ENCODE measurements around the gene DCST2. TPM values are rescaled to one million over a fixed set of nuclear protein-coding genes. Genes with fewer than 3 reads are reported as not detected.

The DCST2 gene
- total RNA-seq, 1 donor from 2014 or later: 0.26 TPM

GRCh38 chr1:155024315-155024714, 9.3 kb downstream of the DCST2 start:
- intact Hi-C loops (cut with micrococcal nuclease): no loop called here
- Mint-ChIP-seq H3K4me1 (ENCODE audit: low read depth) (peaks cover 8% of the 10 kb centered on the region), H3K4me3 (no peak overlapping the region), H3K27me3 (ENCODE audit: insufficient read depth) (peaks cover 7% of the 10 kb centered on the region), H3K36me3 (ENCODE audit: low read depth) (peaks cover 8% of the 10 kb centered on the region), H3K9me3 (no peaks in the 10 kb centered on the region), H3K27ac (no peak overlapping the region)
- DNase-seq (ENCODE audit: low spot score): no peak

- no peak for DNase-seq (ENCODE audit: low spot score)
- peaks cover 10% of the 10 kb centered on the region for H3K4me1 Mint-ChIP-seq (ENCODE audit: low read depth)
- no peaks in the 10 kb centered on the region for H3K9me3 Mint-ChIP-seq
- intact Hi-C loops (cut with micrococcal nuclease): no loop called here
- H3K36me3 Mint-ChIP-seq (ENCODE audit: low read depth): peaks cover 14% of the 10 kb centered on the region
- H3K27ac Mint-ChIP-seq: no peak overlapping the region
- peaks cover 7% of the 10 kb centered on the region for H3K27me3 Mint-ChIP-seq (ENCODE audit: insufficient read depth)
- H3K4me3 Mint-ChIP-seq: no peak overlapping the region
These were observed 10.0 kb downstream of the DCST2 start for GRCh38 chr1:155023627-155024026.

- no peak overlapping the region for H3K27ac Mint-ChIP-seq
- H3K4me1 Mint-ChIP-seq (ENCODE audit: low read depth): peaks cover 13% of the 10 kb centered on the region
- peaks cover 7% of the 10 kb centered on the region for H3K27me3 Mint-ChIP-seq (ENCODE audit: insufficient read depth)
- peaks cover 16% of the 10 kb centered on the region for H3K36me3 Mint-ChIP-seq (ENCODE audit: low read depth)
- no peaks in the 10 kb centered on the region for H3K9me3 Mint-ChIP-seq
- H3K4me3 Mint-ChIP-seq: no peak overlapping the region
- intact Hi-C loops (cut with micrococcal nuclease): no loop called here
- no peak for DNase-seq (ENCODE audit: low spot score)
These were observed 10.7 kb downstream of the DCST2 start for GRCh38 chr1:155022927-155023236.

- DNase-seq (ENCODE audit: low spot score): no peak
- intact Hi-C loops (cut with micrococcal nuclease): no loop called here
- no peak overlapping the region for H3K4me3 Mint-ChIP-seq
- H3K9me3 Mint-ChIP-seq: no peaks in the 10 kb centered on the region
- H3K36me3 Mint-ChIP-seq (ENCODE audit: low read depth): peaks cover 18% of the 10 kb centered on the region
- no peak overlapping the region for H3K27ac Mint-ChIP-seq
- peaks cover 16% of the 10 kb centered on the region for H3K4me1 Mint-ChIP-seq (ENCODE audit: low read depth)
- peaks cover 7% of the 10 kb centered on the region for H3K27me3 Mint-ChIP-seq (ENCODE audit: insufficient read depth)
These were observed 11.2 kb downstream of the DCST2 start for GRCh38 chr1:155022136-155022926.

- H3K27me3 Mint-ChIP-seq (ENCODE audit: insufficient read depth): no peaks in the 10 kb centered on the region
- H3K36me3 Mint-ChIP-seq (ENCODE audit: low read depth): peaks cover 33% of the 10 kb centered on the region
- intact Hi-C loops (cut with micrococcal nuclease): no loop called here
- no peak for DNase-seq (ENCODE audit: low spot score)
- peaks cover 32% of the 10 kb centered on the region for H3K4me1 Mint-ChIP-seq (ENCODE audit: low read depth)
- H3K4me3 Mint-ChIP-seq: no peak overlapping the region
- no peaks in the 10 kb centered on the region for H3K9me3 Mint-ChIP-seq
- peak overlapping the region; percentile 14 for H3K27ac Mint-ChIP-seq
These were observed 14.0 kb downstream of the DCST2 start for GRCh38 chr1:155019377-155020245.

GRCh38 chr1:155018617-155019348, 14.8 kb downstream of the DCST2 start:
- H3K36me3 Mint-ChIP-seq (ENCODE audit: low read depth): peaks cover 39% of the 10 kb centered on the region
- DNase-seq (ENCODE audit: low spot score): no peak
- intact Hi-C loops (cut with micrococcal nuclease): no loop called here
- H3K4me3 Mint-ChIP-seq: no peak overlapping the region
- H3K4me1 Mint-ChIP-seq (ENCODE audit: low read depth): peaks cover 39% of the 10 kb centered on the region
- no peaks in the 10 kb centered on the region for H3K27me3 Mint-ChIP-seq (ENCODE audit: insufficient read depth)
- no peaks in the 10 kb centered on the region for H3K9me3 Mint-ChIP-seq
- H3K27ac Mint-ChIP-seq: peak overlapping the region; percentile 14

GRCh38 chr1:155017946-155018316, 15.7 kb downstream of the DCST2 start:
- Mint-ChIP-seq H3K36me3 (ENCODE audit: low read depth) (peaks cover 45% of the 10 kb centered on the region), H3K27ac (peak overlapping the region; percentile 70), H3K27me3 (ENCODE audit: insufficient read depth) (no peaks in the 10 kb centered on the region), H3K4me1 (ENCODE audit: low read depth) (peaks cover 48% of the 10 kb centered on the region), H3K4me3 (peak overlapping the region; percentile 26), H3K9me3 (no peaks in the 10 kb centered on the region)
- intact Hi-C loops (cut with micrococcal nuclease): loop anchor here (1.0 kb wide), 7 partner anchors 10 to 56 kb away; partner anchors contain the start of genes CKS1B, EFNA4, FLAD1 and ZBTB7B
- no peak for DNase-seq (ENCODE audit: low spot score)

- DNase-seq (ENCODE audit: low spot score): peak; percentile 81
- no peaks in the 10 kb centered on the region for H3K9me3 Mint-ChIP-seq
- H3K27me3 Mint-ChIP-seq (ENCODE audit: insufficient read depth): no peaks in the 10 kb centered on the region
- peak overlapping the region; percentile 69 for H3K4me3 Mint-ChIP-seq
- H3K27ac Mint-ChIP-seq: peak overlapping the region; percentile 7
- peaks cover 52% of the 10 kb centered on the region for H3K36me3 Mint-ChIP-seq (ENCODE audit: low read depth)
- intact Hi-C loops (cut with micrococcal nuclease): loop anchor here (1.0 kb wide), 7 partner anchors 9 to 55 kb away; partner anchors contain the start of genes CKS1B, EFNA4, FLAD1 and ZBTB7B
- H3K4me1 Mint-ChIP-seq (ENCODE audit: low read depth): peaks cover 54% of the 10 kb centered on the region
These were observed 16.3 kb downstream of the DCST2 start for GRCh38 chr1:155017041-155017945.

- Mint-ChIP-seq H3K9me3 (no peaks in the 10 kb centered on the region), H3K4me3 (peak overlapping the region; percentile 69), H3K27me3 (ENCODE audit: insufficient read depth) (no peaks in the 10 kb centered on the region), H3K36me3 (ENCODE audit: low read depth) (peaks cover 56% of the 10 kb centered on the region), H3K27ac (peak overlapping the region; percentile 42), H3K4me1 (ENCODE audit: low read depth) (peaks cover 60% of the 10 kb centered on the region)
- no peak for DNase-seq (ENCODE audit: low spot score)
- intact Hi-C loops (cut with micrococcal nuclease): no loop called here
These were observed 17.2 kb downstream of the DCST2 start for GRCh38 chr1:155016231-155016831.

- Mint-ChIP-seq H3K27me3 (ENCODE audit: insufficient read depth) (no peaks in the 10 kb centered on the region), H3K4me3 (peak overlapping the region; percentile 69), H3K27ac (peak overlapping the region; percentile 42), H3K4me1 (ENCODE audit: low read depth) (peaks cover 64% of the 10 kb centered on the region), H3K9me3 (no peaks in the 10 kb centered on the region), H3K36me3 (ENCODE audit: low read depth) (peaks cover 59% of the 10 kb centered on the region)
- DNase-seq (ENCODE audit: low spot score): no peak
- intact Hi-C loops (cut with micrococcal nuclease): no loop called here
These were observed 17.9 kb downstream of the DCST2 start for GRCh38 chr1:155015527-155016230.

GRCh38 chr1:155014709-155015508, 18.7 kb downstream of the DCST2 start:
- no peaks in the 10 kb centered on the region for H3K27me3 Mint-ChIP-seq (ENCODE audit: insufficient read depth)
- H3K27ac Mint-ChIP-seq: no peak overlapping the region
- no peak for DNase-seq (ENCODE audit: low spot score)
- no peaks in the 10 kb centered on the region for H3K9me3 Mint-ChIP-seq
- intact Hi-C loops (cut with micrococcal nuclease): no loop called here
- H3K4me3 Mint-ChIP-seq: peak overlapping the region; percentile 2
- peaks cover 62% of the 10 kb centered on the region for H3K36me3 Mint-ChIP-seq (ENCODE audit: low read depth)
- peaks cover 62% of the 10 kb centered on the region for H3K4me1 Mint-ChIP-seq (ENCODE audit: low read depth)

All from activated T-helper 1 cell treated with anti-CD3 and anti-CD28 coated beads, Interleukin-12 subunit alpha, Interleukin-12 subunit beta, Interleukin-2, Interleukin-4 antibody, amounts not matched to agents 30 ng/mL and 10 ng/mL and 1 ng/mL, durations not matched to agents 14 hours and 24 hours and 36 hours (primary cell).